Skeletal muscle satellite cell (primary cell): ENCODE data around the gene RAB3A.
"Not testable (repeated sequence)": the region's sequence is repeated elsewhere in the genome, so short reads cannot be mapped to it uniquely, and the experiment has no call there.

Experiments used
- H3K27me3 ChIP-seq: 2 replicates; pipeline ENCODE4 v1.7.0; 2013; ENCODE audit warnings: low read length; ENCODE audit not compliant: control insufficient read depth, insufficient read depth
- H3K36me3 ChIP-seq: 2 replicates; pipeline ENCODE4 v1.7.0; 2013; ENCODE audit warnings: mild to moderate bottlenecking, control low read depth, low read length; ENCODE audit not compliant: insufficient read depth
- H3K4me1 ChIP-seq: 2 replicates; pipeline ENCODE4 v1.7.0; 2013; ENCODE audit warnings: low read length; ENCODE audit not compliant: control insufficient read depth, insufficient read depth
- H3K4me2 ChIP-seq: 2 replicates; pipeline ENCODE4 v1.7.0; 2013; ENCODE audit warnings: mild to moderate bottlenecking, low read length
- H3K4me3 ChIP-seq: 2 replicates; pipeline ENCODE4 v1.7.0; 2013; ENCODE audit warnings: low read length
- H3K9ac ChIP-seq: 2 replicates; pipeline ENCODE4 v1.7.0; 2013; ENCODE audit warnings: mild to moderate bottlenecking, low read depth, low read length, moderate library complexity
- H3K9me3 ChIP-seq: replicated peaks from 2 replicates; pipeline ENCODE4 v1.7.0; 2013; ENCODE audit warnings: mild to moderate bottlenecking, control low read depth, low read length

RAB3A gene

GRCh38 chr19:18221815-18222725, 18.2 kb upstream of the RAB3A start:
- Histone ChIP-seq H3K4me1 (peaks cover 16% of the 10 kb centered on the region), H3K36me3 (no peaks in the 10 kb centered on the region), H3K27me3 (peaks cover 25% of the 10 kb centered on the region), H3K9me3 (no peaks in the 10 kb centered on the region), H3K4me2 (no peak overlapping the region), H3K4me3 (no peak overlapping the region), H3K9ac (no peak overlapping the region)

- H3K27me3 ChIP-seq = peaks cover 15% of the 10 kb centered on the region
- H3K9ac ChIP-seq = no peak overlapping the region
These were observed 16.9 kb upstream of the RAB3A start for GRCh38 chr19:18220632-18221275.

GRCh38 chr19:18219911-18220631, 16.2 kb upstream of the RAB3A start:
- H3K4me1 ChIP-seq = peaks cover 10% of the 10 kb centered on the region
- H3K9ac ChIP-seq = no peak overlapping the region
- H3K9me3 ChIP-seq = no peaks in the 10 kb centered on the region
- peaks cover 8% of the 10 kb centered on the region for H3K27me3 ChIP-seq
- H3K36me3 ChIP-seq = no peaks in the 10 kb centered on the region
- no peak overlapping the region for H3K4me2 ChIP-seq
- H3K4me3 ChIP-seq = no peak overlapping the region

More at GRCh38 chr19:18220632-18221275, 16.9 kb upstream of the RAB3A start:
- H3K4me1 ChIP-seq = peaks cover 12% of the 10 kb centered on the region
- no peak overlapping the region for H3K4me2 ChIP-seq
- H3K4me3 ChIP-seq = no peak overlapping the region
- H3K9me3 ChIP-seq = no peaks in the 10 kb centered on the region
- H3K36me3 ChIP-seq = no peaks in the 10 kb centered on the region

- peaks cover 5% of the 10 kb centered on the region for H3K4me1 ChIP-seq
- no peak overlapping the region for H3K4me3 ChIP-seq
- H3K36me3 ChIP-seq = no peaks in the 10 kb centered on the region
- H3K9ac ChIP-seq = no peak overlapping the region
- no peak overlapping the region for H3K4me2 ChIP-seq
- peaks cover 7% of the 10 kb centered on the region for H3K27me3 ChIP-seq
- H3K9me3 ChIP-seq = no peaks in the 10 kb centered on the region
These were observed 14.8 kb upstream of the RAB3A start for GRCh38 chr19:18218600-18218999.

GRCh38 chr19:18218159-18218558, 14.3 kb upstream of the RAB3A start:
- Histone ChIP-seq H3K9ac (no peak overlapping the region), H3K4me1 (peaks cover 5% of the 10 kb centered on the region), H3K36me3 (no peaks in the 10 kb centered on the region), H3K4me3 (no peak overlapping the region), H3K9me3 (no peaks in the 10 kb centered on the region), H3K27me3 (peaks cover 7% of the 10 kb centered on the region), H3K4me2 (no peak overlapping the region)

GRCh38 chr19:18216789-18217188, 12.9 kb upstream of the RAB3A start:
- H3K36me3 ChIP-seq = no peaks in the 10 kb centered on the region
- H3K27me3 ChIP-seq = peaks cover 1% of the 10 kb centered on the region
- no peak overlapping the region for H3K4me3 ChIP-seq
- H3K9ac ChIP-seq = no peak overlapping the region
- no peak overlapping the region for H3K4me2 ChIP-seq
- H3K9me3 ChIP-seq = no peaks in the 10 kb centered on the region
- H3K4me1 ChIP-seq = peaks cover 5% of the 10 kb centered on the region

GRCh38 chr19:18214779-18215433, 11.1 kb upstream of the RAB3A start:
- Histone ChIP-seq H3K4me1 (peaks cover 5% of the 10 kb centered on the region), H3K4me3 (no peak overlapping the region), H3K27me3 (no peaks in the 10 kb centered on the region), H3K4me2 (peak overlapping the region; percentile 63), H3K36me3 (no peaks in the 10 kb centered on the region), H3K9ac (no peak overlapping the region), H3K9me3 (no peaks in the 10 kb centered on the region)

GRCh38 chr19:18211683-18212082, 7.8 kb upstream of the RAB3A start:
- Histone ChIP-seq H3K9me3 (no peaks in the 10 kb centered on the region), H3K36me3 (no peaks in the 10 kb centered on the region), H3K27me3 (no peaks in the 10 kb centered on the region), H3K4me1 (peaks cover 12% of the 10 kb centered on the region), H3K4me3 (no peak overlapping the region), H3K4me2 (no peak overlapping the region), H3K9ac (no peak overlapping the region)

GRCh38 chr19:18209912-18210311, 6.1 kb upstream of the RAB3A start:
- not testable (repeated sequence) for H3K36me3 ChIP-seq, H3K9me3 ChIP-seq, H3K4me2 ChIP-seq, H3K27me3 ChIP-seq, H3K4me3 ChIP-seq, H3K9ac ChIP-seq
- H3K4me1 ChIP-seq = peaks cover 15% of the 10 kb centered on the region

GRCh38 chr19:18208098-18208951, 4.5 kb upstream of the RAB3A start:
- Histone ChIP-seq H3K4me2 (peak overlapping the region; percentile 56), H3K4me3 (peak overlapping the region; percentile 29), H3K9ac (peak overlapping the region; percentile 47), H3K4me1 (peaks cover 17% of the 10 kb centered on the region), H3K36me3 (no peaks in the 10 kb centered on the region), H3K9me3 (no peaks in the 10 kb centered on the region), H3K27me3 (no peaks in the 10 kb centered on the region)
